SK-N-SH (cell line): ENCODE results near the gene R3HCC1L. TPM values are rescaled to one million over a fixed set of nuclear protein-coding genes. Genes with fewer than 3 reads are reported as not detected.

Source experiments
- CTCF ChIA-PET: fragments of 300-600, 350-600 bp; formaldehyde crosslinking; extraction: SDS; loops from one replicate; lab custom pipeline; 2021; lab: Yijun Ruan, JAX
- POLR2A ChIA-PET: fragments of 350-600 bp; sonication (Branson Sonifier 250); formaldehyde crosslinking; extraction: SDS; loops from one replicate; lab custom pipeline; 2020; ENCODE audit warnings: antibody characterized with exemption, inconsistent platforms; lab: Yijun Ruan, JAX
- DNase-seq: peaks from one replicate; pipeline ENCODE4 v3.0.0; 2012
- H2AFZ ChIP-seq: fragments of 200-600 bp; sonication (generic); 2 replicates; pipeline ENCODE4 v1.8.1; 2016; ENCODE audit warnings: antibody characterized with exemption, mild to moderate bottlenecking, low read depth
- H3F3A ChIP-seq: fragments of 200-600 bp; sonication (generic); replicated peaks from 2 replicates; pipeline ENCODE3; 2016; ENCODE audit warnings: antibody characterized with exemption, mild to moderate bottlenecking; ENCODE audit not compliant: insufficient read depth
- H3K27ac ChIP-seq, 2 experiments: fragments of 200-500 bp in 1 of 2; fragments of 200-600 bp in 1 of 2; sonication (Bioruptor generic) in 1 of 2; sonication (generic), shearing (Covaris generic) in 1 of 2; 2 replicates each; pipeline versions ENCODE4 v1.5.1 to v1.6.1; 2014 to 2016; ENCODE audit warnings: low read depth in 2 of 2, inconsistent platforms in 1 of 2, low read length in 1 of 2, mild to moderate bottlenecking in 1 of 2, mixed read lengths in 1 of 2
- H3K27me3 ChIP-seq: fragments of 200-600 bp; sonication (generic), shearing (Covaris generic); 2 replicates; pipeline ENCODE4 v1.6.1; 2016; ENCODE audit warnings: mixed run types; ENCODE audit not compliant: insufficient read depth
- H3K36me3 ChIP-seq, 2 experiments: fragments of 200-500 bp in 1 of 2; fragments of 200-600 bp in 1 of 2; sonication (Bioruptor generic) in 1 of 2; sonication (generic) in 1 of 2; replicated peaks in 1 of 2; 2 replicates each; pipeline versions ENCODE3 to v1.5.1; 2014 to 2016; ENCODE audit warnings: low read length in 1 of 2, mild to moderate bottlenecking in 1 of 2; ENCODE audit not compliant: insufficient read depth in 2 of 2, control insufficient read depth in 1 of 2
- H3K4me1 ChIP-seq, 2 experiments: fragments of 200-500 bp in 1 of 2; fragments of 200-600 bp in 1 of 2; sonication (Bioruptor generic) in 1 of 2; sonication (generic), shearing (Covaris generic) in 1 of 2; 2 replicates each; pipeline versions ENCODE4 v1.5.1 to v1.6.1; 2014 to 2016; ENCODE audit warnings: low read depth in 1 of 2, low read length in 1 of 2, mixed run types in 1 of 2; ENCODE audit not compliant: insufficient read depth in 2 of 2, control insufficient read depth in 1 of 2
- H3K4me2 ChIP-seq: fragments of 200-600 bp; sonication (generic), shearing (Covaris generic); 2 replicates; pipeline ENCODE4 v1.6.1; 2017; ENCODE audit warnings: mixed run types
- H3K4me3 ChIP-seq, 2 experiments: fragments of 200-500 bp in 1 of 2; fragments of 200-600 bp in 1 of 2; sonication (Bioruptor generic) in 1 of 2; sonication (generic), shearing (Covaris generic) in 1 of 2; 2 replicates each; pipeline versions ENCODE4 v1.5.1 to v1.8.1; 2014 to 2016; ENCODE audit warnings: low read depth in 2 of 2, inconsistent platforms in 1 of 2, low read length in 1 of 2, mild to moderate bottlenecking in 1 of 2, mixed read lengths in 1 of 2, moderate library complexity in 1 of 2
- H3K79me2 ChIP-seq: fragments of 200-600 bp; sonication (generic); 2 replicates; pipeline ENCODE4 v1.8.1; 2017; ENCODE audit warnings: mild to moderate bottlenecking; ENCODE audit not compliant: insufficient read depth
- H3K9ac ChIP-seq: fragments of 200-600 bp; sonication (generic); 2 replicates; pipeline ENCODE4 v1.6.1; 2017; ENCODE audit warnings: mixed run types
- H3K9me2 ChIP-seq: fragments of 200-600 bp; sonication (generic); 2 replicates; pipeline ENCODE4 v1.6.1; 2017; ENCODE audit warnings: mixed run types
- H3K9me3 ChIP-seq: fragments of 200-600 bp; sonication (generic); 2 replicates; pipeline ENCODE4 v1.6.1; 2017; ENCODE audit warnings: mixed run types, mild to moderate bottlenecking, moderate library complexity
- H4K20me1 ChIP-seq: fragments of 200-600 bp; sonication (generic); 2 replicates; pipeline ENCODE4 v1.6.1; 2017; ENCODE audit warnings: mild to moderate bottlenecking, mixed run types; ENCODE audit not compliant: insufficient read depth
- ELF1 ChIP-seq: IDR thresholded peaks from 2 replicates; pipeline ENCODE4 v1.4.0; 2012
- EP300 ChIP-seq, 2 experiments: IDR thresholded peaks; 2 replicates each; pipeline versions ENCODE4 v1.4.0 to v1.6.1; 2012; ENCODE audit warnings: borderline replicate concordance in 1 of 2, low read depth in 1 of 2, low read length in 1 of 2
- EZH2phosphoT487 ChIP-seq: fragments of 200-600 bp; sonication (generic); IDR thresholded peaks from 2 replicates; pipeline ENCODE4 v1.6.1; 2017; ENCODE audit warnings: low read depth, mixed run types, mild to moderate bottlenecking, antibody characterized with exemption, moderate library complexity, borderline replicate concordance
- FOSL2 ChIP-seq: IDR thresholded peaks from 2 replicates; pipeline ENCODE4 v1.4.0; 2012; ENCODE audit warnings: low read depth, mild to moderate bottlenecking, moderate library complexity, borderline replicate concordance
- GABPA ChIP-seq: IDR thresholded peaks from 2 replicates; pipeline ENCODE4 v1.4.0; 2012; ENCODE audit warnings: low read depth, mild to moderate bottlenecking
- JUND ChIP-seq: IDR thresholded peaks from 2 replicates; pipeline ENCODE4 v1.4.0; 2012
- NFIC ChIP-seq: IDR thresholded peaks from 2 replicates; pipeline ENCODE4 v1.4.0; 2012; ENCODE audit warnings: borderline replicate concordance
- NRF1 ChIP-seq: IDR thresholded peaks from 2 replicates; pipeline ENCODE4 v1.6.1; 2012; ENCODE audit warnings: low read depth, mild to moderate bottlenecking, low read length
- RAD21 ChIP-seq: IDR thresholded peaks from 2 replicates; pipeline ENCODE4 v1.6.1; 2012; ENCODE audit warnings: mild to moderate bottlenecking, low read length
- RCOR1 ChIP-seq: fragments of 150-350 bp; IDR thresholded peaks from 2 replicates; pipeline ENCODE4 v1.6.1; 2017; ENCODE audit warnings: antibody characterized with exemption, low read length
- RXRA ChIP-seq: IDR thresholded peaks from 2 replicates; pipeline ENCODE4 v1.4.0; 2012; ENCODE audit warnings: low read depth, mild to moderate bottlenecking, borderline replicate concordance
- SMC3 ChIP-seq: IDR thresholded peaks from 2 replicates; pipeline ENCODE4 v1.6.1; 2012; ENCODE audit warnings: low read depth, low read length, improper control_type of control experiment
- TAF1 ChIP-seq: IDR thresholded peaks from 2 replicates; pipeline ENCODE4 v1.6.1; 2012; ENCODE audit warnings: low read depth, mild to moderate bottlenecking, low read length, moderate library complexity, borderline replicate concordance
- TEAD4 ChIP-seq: IDR thresholded peaks from 2 replicates; pipeline ENCODE4 v1.4.0; 2012; ENCODE audit warnings: mild to moderate bottlenecking, borderline replicate concordance; ENCODE audit not compliant: insufficient read depth
- YY1 ChIP-seq: IDR thresholded peaks from 2 replicates; pipeline ENCODE4 v1.4.0; 2012; ENCODE audit warnings: low read depth, mild to moderate bottlenecking
- ZBTB33 ChIP-seq: IDR thresholded peaks from 2 replicates; pipeline ENCODE4 v1.4.0; 2012; ENCODE audit warnings: low read depth, borderline replicate concordance
- WGBS: methylation state at CpG from one replicate; pipeline ENCODE4 v1.1.6; 2017; ENCODE audit warnings: low lambda C conversion rate; 5-methylcytosine and 5-hydroxymethylcytosine counted together
- polyA plus RNA-seq, 3 experiments: library from polyadenylated mRNA; depleted of rRNA; stranded (reverse); fragments of >200 nt; gene quantifications; 2 replicates each; pipeline ENCODE4 v1.2.3, GENCODE V29; 2012
- TF ChIP-seq, protein P1 (sequence below): IDR thresholded peaks from 2 replicates; pipeline ENCODE4 v1.6.1; 2012; ENCODE audit warnings: mild to moderate bottlenecking, low read depth, low read length, moderate library complexity
- TF ChIP-seq, protein P2 (sequence below): IDR thresholded peaks from 2 replicates; pipeline ENCODE4 v1.4.0; 2012; ENCODE audit warnings: low read depth
- TF ChIP-seq, protein P3 (sequence below): fragments of 150-350 bp; IDR thresholded peaks from 2 replicates; pipeline ENCODE4 v1.6.1; 2017; ENCODE audit warnings: antibody characterized with exemption, low read length, low read depth, borderline replicate concordance

The R3HCC1L gene
- polyA plus RNA-seq, 1 of the 3 experiments (the other 2 are of a cell fraction): 6.0 TPM

DNA sequence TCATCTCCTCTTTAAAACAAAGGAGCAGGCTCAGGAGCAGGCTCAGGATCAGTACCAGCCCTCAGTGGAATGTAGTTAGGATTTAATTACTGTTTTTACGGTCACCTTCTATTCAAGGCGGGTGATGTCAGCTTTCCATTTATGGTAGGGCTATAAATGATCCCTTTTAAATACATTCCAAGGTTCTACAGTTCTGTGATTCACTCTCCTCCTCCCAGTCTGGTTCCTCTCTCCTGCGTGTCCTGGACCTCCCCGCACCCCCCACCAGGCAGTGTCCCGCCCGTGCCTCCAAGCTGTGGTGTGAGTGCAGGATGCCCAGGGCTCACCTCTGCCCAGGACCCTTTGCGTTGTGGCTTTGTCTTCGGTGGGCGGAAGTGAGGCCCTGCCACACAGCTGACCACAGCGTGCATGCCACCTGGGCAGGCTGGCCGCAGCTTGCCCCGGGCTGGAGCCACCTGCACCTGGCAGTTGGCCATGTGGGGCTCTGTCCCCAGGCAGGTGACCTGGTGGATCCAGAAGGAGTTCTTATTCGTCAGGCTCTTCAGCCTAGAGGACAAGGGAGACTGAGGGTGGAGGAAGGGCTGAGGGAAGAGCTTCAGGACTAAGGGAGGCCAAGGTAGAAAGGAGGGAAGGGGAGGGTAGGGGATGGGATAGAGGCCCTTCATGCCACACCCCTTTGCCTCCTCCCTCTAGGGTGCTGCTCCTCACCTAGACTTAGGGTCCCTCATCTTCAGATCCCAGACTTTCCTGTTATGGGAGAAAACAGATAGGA, 124.4 kb downstream of the R3HCC1L start:
- H3K4me1 ChIP-seq: peaks cover 0 to 14% of the 10 kb centered on the region in 2 experiments; a peak in 1 of 4 replicates
- no peak overlapping the region for H3K4me3 ChIP-seq
- H3K36me3 ChIP-seq: no peaks in the 10 kb centered on the region
- CTCF ChIA-PET: interaction anchor here (1.2 kb wide), 1 partner anchor 50 kb away, joined by 3 read pairs; no protein-coding TSS in a partner anchor
- no peak overlapping the region for H3K4me2 ChIP-seq
- no peaks in the 10 kb centered on the region for H3K9me3 ChIP-seq
- no peaks in the 10 kb centered on the region for H3K79me2 ChIP-seq
- no peak for DNase-seq
- no peak overlapping the region for H3K27ac ChIP-seq
- H3K9ac ChIP-seq: no peak overlapping the region
- TF ChIP-seq, protein P1, sequence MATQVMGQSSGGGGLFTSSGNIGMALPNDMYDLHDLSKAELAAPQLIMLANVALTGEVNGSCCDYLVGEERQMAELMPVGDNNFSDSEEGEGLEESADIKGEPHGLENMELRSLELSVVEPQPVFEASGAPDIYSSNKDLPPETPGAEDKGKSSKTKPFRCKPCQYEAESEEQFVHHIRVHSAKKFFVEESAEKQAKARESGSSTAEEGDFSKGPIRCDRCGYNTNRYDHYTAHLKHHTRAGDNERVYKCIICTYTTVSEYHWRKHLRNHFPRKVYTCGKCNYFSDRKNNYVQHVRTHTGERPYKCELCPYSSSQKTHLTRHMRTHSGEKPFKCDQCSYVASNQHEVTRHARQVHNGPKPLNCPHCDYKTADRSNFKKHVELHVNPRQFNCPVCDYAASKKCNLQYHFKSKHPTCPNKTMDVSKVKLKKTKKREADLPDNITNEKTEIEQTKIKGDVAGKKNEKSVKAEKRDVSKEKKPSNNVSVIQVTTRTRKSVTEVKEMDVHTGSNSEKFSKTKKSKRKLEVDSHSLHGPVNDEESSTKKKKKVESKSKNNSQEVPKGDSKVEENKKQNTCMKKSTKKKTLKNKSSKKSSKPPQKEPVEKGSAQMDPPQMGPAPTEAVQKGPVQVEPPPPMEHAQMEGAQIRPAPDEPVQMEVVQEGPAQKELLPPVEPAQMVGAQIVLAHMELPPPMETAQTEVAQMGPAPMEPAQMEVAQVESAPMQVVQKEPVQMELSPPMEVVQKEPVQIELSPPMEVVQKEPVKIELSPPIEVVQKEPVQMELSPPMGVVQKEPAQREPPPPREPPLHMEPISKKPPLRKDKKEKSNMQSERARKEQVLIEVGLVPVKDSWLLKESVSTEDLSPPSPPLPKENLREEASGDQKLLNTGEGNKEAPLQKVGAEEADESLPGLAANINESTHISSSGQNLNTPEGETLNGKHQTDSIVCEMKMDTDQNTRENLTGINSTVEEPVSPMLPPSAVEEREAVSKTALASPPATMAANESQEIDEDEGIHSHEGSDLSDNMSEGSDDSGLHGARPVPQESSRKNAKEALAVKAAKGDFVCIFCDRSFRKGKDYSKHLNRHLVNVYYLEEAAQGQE: no peak
- TF ChIP-seq EP300 (IDR thresholded peaks at IDR 0.05; ENCODE audit: borderline replicate concordance in 1 of 2, low read depth in 1 of 2, low read length in 1 of 2) (no peak), JUND (no peak), NRF1 (no peak), GABPA (no peak), RAD21 (no peak), SMC3 (no peak), TAF1 (no peak), RXRA (no peak), FOSL2 (no peak), EZH2phosphoT487 (no peak), ZBTB33 (no peak), NFIC (no peak), YY1 (no peak), RCOR1 (no peak), ELF1 (no peak), TEAD4 (no peak)
- TF ChIP-seq, protein P2, sequence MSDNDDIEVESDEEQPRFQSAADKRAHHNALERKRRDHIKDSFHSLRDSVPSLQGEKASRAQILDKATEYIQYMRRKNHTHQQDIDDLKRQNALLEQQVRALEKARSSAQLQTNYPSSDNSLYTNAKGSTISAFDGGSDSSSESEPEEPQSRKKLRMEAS: no peak
- TF ChIP-seq, protein P3, sequence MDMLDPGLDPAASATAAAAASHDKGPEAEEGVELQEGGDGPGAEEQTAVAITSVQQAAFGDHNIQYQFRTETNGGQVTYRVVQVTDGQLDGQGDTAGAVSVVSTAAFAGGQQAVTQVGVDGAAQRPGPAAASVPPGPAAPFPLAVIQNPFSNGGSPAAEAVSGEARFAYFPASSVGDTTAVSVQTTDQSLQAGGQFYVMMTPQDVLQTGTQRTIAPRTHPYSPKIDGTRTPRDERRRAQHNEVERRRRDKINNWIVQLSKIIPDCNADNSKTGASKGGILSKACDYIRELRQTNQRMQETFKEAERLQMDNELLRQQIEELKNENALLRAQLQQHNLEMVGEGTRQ: no peak
- H4K20me1 ChIP-seq: no peaks in the 10 kb centered on the region
- H3K27me3 ChIP-seq: no peaks in the 10 kb centered on the region
- POLR2A ChIA-PET: no interaction called here
- H3K9me2 ChIP-seq: no peaks in the 10 kb centered on the region
- H2AFZ ChIP-seq: no peak overlapping the region
- no peaks in the 10 kb centered on the region for H3F3A ChIP-seq
- WGBS: 94% methylated on average over 11 of the region's 13 CpGs
